ENCODE measurements around the gene ZFP30.

The ZFP30 gene

GRCh38 chr19:37594982-37595382 is 60.3 kb downstream of the ZFP30 start:
- H3K4me3 ChIP-seq (ENCODE audit: low read depth, low read length): peak overlapping the region; percentile 93
- no peak for TF ChIP-seq CTCF (conservative IDR thresholded peaks at IDR 0.05; ENCODE audit: low read depth, low read length)
- peak; percentile 65 for DNase-seq (ENCODE audit: low read depth)

- TF ChIP-seq CTCF (conservative IDR thresholded peaks at IDR 0.05; ENCODE audit: low read depth, low read length): no peak
- peak within 1 kb of the TSS; percentile 93 for H3K4me3 ChIP-seq (ENCODE audit: low read depth, low read length)
- peak; percentile 97 for DNase-seq (ENCODE audit: low read depth)
These were observed 60.8 kb downstream of the ZFP30 start, which contains the start of the genes ZNF540 and ZNF571 for GRCh38 chr19:37594304-37594981. TSS of gene ZNF540 (plus strand) at chr19:37594876. CDS start at chr19:37598448, 3,572 bp downstream. TSS of gene ZNF571 (minus strand) at chr19:37594792. CDS start at chr19:37586676, 8,116 bp downstream.

- no peak for TF ChIP-seq CTCF (conservative IDR thresholded peaks at IDR 0.05; ENCODE audit: low read depth, low read length)
These were observed 61.3 kb downstream of the ZFP30 start for GRCh38 chr19:37593996-37594303.

GRCh38 chr19:37583340-37583739 is 71.9 kb downstream of the ZFP30 start:
- no peak for TF ChIP-seq CTCF (conservative IDR thresholded peaks at IDR 0.05; ENCODE audit: low read depth, low read length)
- H3K4me3 ChIP-seq (ENCODE audit: low read depth, low read length): no peak overlapping the region
- DNase-seq (ENCODE audit: low read depth): no peak

More at GRCh38 chr19:37593996-37594303, 61.3 kb downstream of the ZFP30 start:
- DNase-seq (ENCODE audit: low read depth): no peak
- peak overlapping the region; percentile 93 for H3K4me3 ChIP-seq (ENCODE audit: low read depth, low read length)

GRCh38 chr19:37572203-37572602 is 83.1 kb downstream of the ZFP30 start:
- H3K4me3 ChIP-seq (ENCODE audit: low read depth, low read length): no peak overlapping the region
- no peak for TF ChIP-seq CTCF (conservative IDR thresholded peaks at IDR 0.05; ENCODE audit: low read depth, low read length)
- peak; percentile 56 for DNase-seq (ENCODE audit: low read depth)

- no peak for TF ChIP-seq CTCF (conservative IDR thresholded peaks at IDR 0.05; ENCODE audit: low read depth, low read length)
- no peak for DNase-seq (ENCODE audit: low read depth)
- no peak overlapping the region for H3K4me3 ChIP-seq (ENCODE audit: low read depth, low read length)
These were observed 89.9 kb downstream of the ZFP30 start for GRCh38 chr19:37565370-37565669.
